DND-41 (cell line): ENCODE results near the gene TEAD1.

Experiments
- ATAC-seq: fragments of 200-7000 bp; cut with Tn5 transposase; 3 replicates; pipeline ENCODE4 v1.9.1; 2021; ENCODE audit warnings: low read depth; ENCODE audit not compliant: insufficient read depth
- DNase-seq: peaks from one replicate; pipeline ENCODE4 v3.0.0-alpha.2; 2020
- H2AFZ ChIP-seq: 2 replicates; pipeline ENCODE4 v1.6.0; 2012; ENCODE audit warnings: low read depth, low read length
- H3K27ac ChIP-seq: 2 replicates; pipeline ENCODE4 v1.5.1; 2012; ENCODE audit warnings: low read length, inconsistent platforms
- H3K27me3 ChIP-seq: fragments of 200-600 bp; sonication (generic); 2 replicates; pipeline ENCODE4 v1.6.0; 2012; ENCODE audit warnings: low read length, mild to moderate bottlenecking, inconsistent platforms; ENCODE audit not compliant: insufficient read depth, poor library complexity
- H3K36me3 ChIP-seq: 2 replicates; pipeline ENCODE4 v1.5.1; 2012; ENCODE audit warnings: low read length, inconsistent platforms; ENCODE audit not compliant: insufficient read depth
- H3K4me1 ChIP-seq: 2 replicates; pipeline ENCODE4 v1.5.1; 2012; ENCODE audit warnings: mild to moderate bottlenecking, low read length; ENCODE audit not compliant: insufficient read depth
- H3K4me2 ChIP-seq: 2 replicates; pipeline ENCODE4 v1.6.0; 2012; ENCODE audit warnings: mild to moderate bottlenecking, moderate library complexity, low read length, inconsistent platforms; ENCODE audit not compliant: insufficient read depth
- H3K4me3 ChIP-seq, 2 experiments: fragments of 200-600 bp in 1 of 2; shearing (Covaris generic) in 1 of 2; 2 replicates each; pipeline ENCODE4 v1.5.1; 2012 to 2016; ENCODE audit warnings: inconsistent platforms in 2 of 2, low read length in 2 of 2, mild to moderate bottlenecking in 2 of 2, low read depth in 1 of 2, moderate library complexity in 1 of 2
- H3K79me2 ChIP-seq: 2 replicates; pipeline ENCODE4 v1.6.0; 2012; ENCODE audit warnings: low read length, inconsistent platforms; ENCODE audit not compliant: insufficient read depth
- H3K9ac ChIP-seq: 2 replicates; pipeline ENCODE4 v1.6.0; 2012; ENCODE audit warnings: low read depth, mild to moderate bottlenecking, inconsistent platforms, low read length, moderate library complexity
- H3K9me3 ChIP-seq: 2 replicates; pipeline ENCODE4 v1.5.1; 2012; ENCODE audit warnings: low read length, moderate library complexity, mild to moderate bottlenecking, inconsistent platforms; ENCODE audit not compliant: insufficient read depth, severe bottlenecking
- H4K20me1 ChIP-seq: 2 replicates; pipeline ENCODE4 v1.6.0; 2012; ENCODE audit warnings: low read length; ENCODE audit not compliant: insufficient read depth
- CTCF ChIP-seq: IDR thresholded peaks from 2 replicates; pipeline ENCODE4 v1.5.1; 2012; ENCODE audit warnings: borderline replicate concordance, low read length, moderate library complexity, mild to moderate bottlenecking; ENCODE audit not compliant: poor library complexity, severe bottlenecking; ENCODE audit errors: extremely low read depth
- EZH2 ChIP-seq: IDR thresholded peaks from 3 replicates; pipeline ENCODE4 v1.6.1; 2012; ENCODE audit warnings: borderline replicate concordance, low read depth, mild to moderate bottlenecking, moderate library complexity, low read length, inconsistent platforms; ENCODE audit not compliant: severe bottlenecking

The TEAD1 gene

GRCh38 chr11:12748561-12748960, 74.3 kb downstream of the TEAD1 start:
- ATAC-seq, result no peak
- H3K27ac ChIP-seq, result no peak overlapping the region
- peaks cover 8% of the 10 kb centered on the region; the same call in 1 of the 2 replicates for H3K4me1 ChIP-seq
- no peaks in the 10 kb centered on the region for H3K9me3 ChIP-seq
- H3K9ac ChIP-seq, result no peak overlapping the region
- H3K4me3 ChIP-seq, result no peak overlapping the region
- peaks cover 4% of the 10 kb centered on the region; the same call in 1 of the 2 replicates for H4K20me1 ChIP-seq
- H3K79me2 ChIP-seq, result no peaks in the 10 kb centered on the region
- H3K36me3 ChIP-seq, result no peaks in the 10 kb centered on the region
- H3K27me3 ChIP-seq, result peaks cover 16% of the 10 kb centered on the region
- no peak overlapping the region for H2AFZ ChIP-seq
- TF ChIP-seq EZH2 (no peak), CTCF (no peak)
- H3K4me2 ChIP-seq, result no peak overlapping the region
- no peak for DNase-seq

GRCh38 chr11:12749442-12749841, 75.2 kb downstream of the TEAD1 start:
- Histone ChIP-seq H3K36me3 (no peaks in the 10 kb centered on the region), H3K4me3 (no peak overlapping the region), H3K9me3 (no peaks in the 10 kb centered on the region), H3K27ac (no peak overlapping the region), H4K20me1 (peaks cover 4% of the 10 kb centered on the region; the same call in 1 of the 2 replicates), H3K4me1 (peaks cover 8% of the 10 kb centered on the region; the same call in 1 of the 2 replicates), H2AFZ (no peak overlapping the region), H3K4me2 (no peak overlapping the region), H3K27me3 (peaks cover 10% of the 10 kb centered on the region), H3K79me2 (no peaks in the 10 kb centered on the region), H3K9ac (no peak overlapping the region)
- TF ChIP-seq EZH2 (no peak), CTCF (no peak)
- DNase-seq (no peak), ATAC-seq (no peak)

GRCh38 chr11:12750181-12750580, 76.0 kb downstream of the TEAD1 start:
- Histone ChIP-seq H3K27me3 (peaks cover 10% of the 10 kb centered on the region), H3K4me2 (no peak overlapping the region), H3K4me1 (peaks cover 8% of the 10 kb centered on the region; the same call in 1 of the 2 replicates), H4K20me1 (peaks cover 4% of the 10 kb centered on the region; the same call in 1 of the 2 replicates), H3K79me2 (no peaks in the 10 kb centered on the region), H2AFZ (no peak overlapping the region), H3K36me3 (no peaks in the 10 kb centered on the region), H3K4me3 (no peak overlapping the region), H3K9ac (no peak overlapping the region), H3K9me3 (no peaks in the 10 kb centered on the region), H3K27ac (no peak overlapping the region)
- DNase-seq (no peak), ATAC-seq (no peak)
- TF ChIP-seq CTCF (no peak), EZH2 (no peak)
